Testis (tissue), 3 donors: ENCODE data around the gene LIMK2. TPM values are rescaled to one million over a fixed set of nuclear protein-coding genes. Genes with fewer than 3 reads are reported as not detected.

Experiments used
- DNase-seq: peaks from one replicate; pipeline ENCODE4 v3.0.0-alpha.2; 2019
- H3K27ac ChIP-seq, 2 donors: fragments of 200-600 bp; sonication (generic); one replicate each; pipeline ENCODE4 v1.5.1; 2019
- H3K27me3 ChIP-seq: fragments of 200-600 bp; sonication (generic); one replicate; pipeline ENCODE4 v1.5.1; 2019
- H3K36me3 ChIP-seq: fragments of 200-600 bp; sonication (generic); one replicate; pipeline ENCODE4 v1.5.1; 2017; ENCODE audit warnings: low read depth; ENCODE audit errors: missing control alignments
- H3K4me1 ChIP-seq: fragments of 200-600 bp; sonication (generic); one replicate; pipeline ENCODE4 v1.5.1; 2019
- H3K4me3 ChIP-seq, 2 donors: fragments of 200-600 bp; sonication (generic); one replicate each; pipeline ENCODE4 v1.5.1; 2017 to 2019
- H3K9me3 ChIP-seq: fragments of 200-600 bp; sonication (generic); one replicate; pipeline ENCODE4 v1.5.1; 2017
- POLR2A ChIP-seq: fragments of 450-650 bp; IDR thresholded peaks from one replicate; pipeline ENCODE4 v1.6.1; 2017; ENCODE audit warnings: antibody characterized with exemption, mild to moderate bottlenecking, moderate library complexity
- WGBS, 2 donors: methylation state at CpG; one replicate each; pipeline ENCODE4 v1.1.5; 2018; 5-methylcytosine and 5-hydroxymethylcytosine counted together
- intact Hi-C: fragments of 100-400 bp; cut with DNase I; formaldehyde crosslinking; loops from one replicate; pipeline ENCODE4 v1.15.1; 2023; ENCODE audit warnings: low total_unique reads
- polyA plus RNA-seq: library from polyadenylated mRNA; stranded (reverse); fragments of 350-450 nt; fragmentation: Illumina TruSeq; extraction: RNeasy Lipid Tissue Mini Kit (QIAGEN cat#74804); gene quantifications from one replicate; pipeline ENCODE4 v1.2.3, GENCODE V29; 2014; ENCODE audit warnings: low read depth, low replicate concordance; ENCODE audit not compliant: insufficient read depth
- total RNA-seq, 2 donors: library from RNA; depleted of rRNA; stranded (reverse); fragments of >200 nt; gene quantifications; one replicate each; pipeline ENCODE4 v1.2.3, GENCODE V29; 2016
- TF ChIP-seq, protein P1 (sequence below), 3 experiments: fragments of 450-650 bp in 2 of 3; fragments of 200-600 bp in 1 of 3; sonication (generic) in 1 of 3; IDR thresholded peaks; one replicate each; pipeline ENCODE4 v1.5.1; 2016 to 2019; ENCODE audit warnings: antibody characterized with exemption in 3 of 3, mild to moderate bottlenecking in 2 of 3, moderate library complexity in 1 of 3

LIMK2 gene
- total and polyA plus RNA-seq, 3 donors from 2014 or later = 51.7 to 101 (median 94.0) TPM

GRCh38 chr22:31295360-31295759, 83.3 kb downstream of the LIMK2 start:
- no peak for DNase-seq
- H3K36me3 ChIP-seq = no peaks in the 10 kb centered on the region
- peaks cover 31% of the 10 kb centered on the region for H3K4me1 ChIP-seq
- TF ChIP-seq, protein P1, sequence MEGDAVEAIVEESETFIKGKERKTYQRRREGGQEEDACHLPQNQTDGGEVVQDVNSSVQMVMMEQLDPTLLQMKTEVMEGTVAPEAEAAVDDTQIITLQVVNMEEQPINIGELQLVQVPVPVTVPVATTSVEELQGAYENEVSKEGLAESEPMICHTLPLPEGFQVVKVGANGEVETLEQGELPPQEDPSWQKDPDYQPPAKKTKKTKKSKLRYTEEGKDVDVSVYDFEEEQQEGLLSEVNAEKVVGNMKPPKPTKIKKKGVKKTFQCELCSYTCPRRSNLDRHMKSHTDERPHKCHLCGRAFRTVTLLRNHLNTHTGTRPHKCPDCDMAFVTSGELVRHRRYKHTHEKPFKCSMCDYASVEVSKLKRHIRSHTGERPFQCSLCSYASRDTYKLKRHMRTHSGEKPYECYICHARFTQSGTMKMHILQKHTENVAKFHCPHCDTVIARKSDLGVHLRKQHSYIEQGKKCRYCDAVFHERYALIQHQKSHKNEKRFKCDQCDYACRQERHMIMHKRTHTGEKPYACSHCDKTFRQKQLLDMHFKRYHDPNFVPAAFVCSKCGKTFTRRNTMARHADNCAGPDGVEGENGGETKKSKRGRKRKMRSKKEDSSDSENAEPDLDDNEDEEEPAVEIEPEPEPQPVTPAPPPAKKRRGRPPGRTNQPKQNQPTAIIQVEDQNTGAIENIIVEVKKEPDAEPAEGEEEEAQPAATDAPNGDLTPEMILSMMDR (IDR thresholded peaks at IDR 0.05) = no peak
- TF ChIP-seq POLR2A = no peak
- 71 to 73% methylated on average over 3 of the region's 3 CpGs for WGBS, 2 donors
- H3K27me3 ChIP-seq = no peaks in the 10 kb centered on the region
- no peak overlapping the region for H3K4me3 ChIP-seq
- H3K27ac ChIP-seq = peak overlapping the region; percentile 12 to 99
- H3K9me3 ChIP-seq = no peaks in the 10 kb centered on the region
- intact Hi-C loops = no loop called here

GRCh38 chr22:31295831-31296657, 83.9 kb downstream of the LIMK2 start:
- H3K36me3 ChIP-seq = no peaks in the 10 kb centered on the region
- 60 to 68% methylated on average over 5 of the region's 5 CpGs for WGBS, 2 donors
- intact Hi-C loops = no loop called here
- TF ChIP-seq, protein P1 (IDR thresholded peaks at IDR 0.05) = no peak
- TF ChIP-seq POLR2A = no peak
- DNase-seq = no peak
- H3K27me3 ChIP-seq = no peaks in the 10 kb centered on the region
- H3K4me3 ChIP-seq = no peak overlapping the region
- peak overlapping the region; percentile 12 to 99 for H3K27ac ChIP-seq
- no peaks in the 10 kb centered on the region for H3K9me3 ChIP-seq
- H3K4me1 ChIP-seq = peaks cover 34% of the 10 kb centered on the region

DNA sequence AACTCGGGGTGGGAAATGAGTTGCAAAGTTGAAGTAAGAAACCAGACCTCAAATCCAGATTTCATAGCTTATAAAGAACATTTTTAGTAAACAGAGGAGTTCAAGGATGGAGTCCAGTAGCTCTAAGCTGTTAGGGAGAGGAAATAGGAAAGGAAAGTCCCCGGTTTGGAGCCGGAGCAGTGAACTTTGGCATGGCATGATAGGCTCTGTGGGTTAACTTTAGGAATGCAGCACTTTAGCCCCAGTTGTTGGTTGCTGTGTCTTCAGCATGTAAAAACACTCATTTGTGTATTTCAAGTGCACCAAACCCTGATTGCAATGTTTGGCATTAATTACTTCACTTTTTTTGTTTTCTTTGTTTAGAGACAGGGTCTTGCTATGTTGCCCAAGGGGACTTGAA, 88.8 kb downstream of the LIMK2 start:
- Histone ChIP-seq H3K4me3 (no peak overlapping the region), H3K36me3 (no peaks in the 10 kb centered on the region), H3K9me3 (no peaks in the 10 kb centered on the region), H3K27ac (no peak overlapping the region), H3K27me3 (no peaks in the 10 kb centered on the region), H3K4me1 (peaks cover 18% of the 10 kb centered on the region)
- WGBS, 2 donors = 61% methylated on average over 3 of the region's 3 CpGs
- TF ChIP-seq, protein P1 (IDR thresholded peaks at IDR 0.05) = no peak
- TF ChIP-seq POLR2A = no peak
- intact Hi-C loops = no loop called here
- no peak for DNase-seq

GRCh38 chr22:31302006-31302405, 89.9 kb downstream of the LIMK2 start:
- H3K36me3 ChIP-seq = no peaks in the 10 kb centered on the region
- TF ChIP-seq, protein P1 (IDR thresholded peaks at IDR 0.05) = no peak
- TF ChIP-seq POLR2A = no peak
- no peaks in the 10 kb centered on the region for H3K9me3 ChIP-seq
- no peaks in the 10 kb centered on the region for H3K27me3 ChIP-seq
- H3K27ac ChIP-seq = no peak overlapping the region
- no peak overlapping the region for H3K4me3 ChIP-seq
- DNase-seq = no peak
- peaks cover 7% of the 10 kb centered on the region for H3K4me1 ChIP-seq
- intact Hi-C loops = no loop called here

- no peak for DNase-seq
- intact Hi-C loops = no loop called here
- H3K27me3 ChIP-seq = no peaks in the 10 kb centered on the region
- H3K27ac ChIP-seq = no peak overlapping the region
- H3K36me3 ChIP-seq = no peaks in the 10 kb centered on the region
- peaks cover 6% of the 10 kb centered on the region for H3K4me1 ChIP-seq
- H3K4me3 ChIP-seq = no peak overlapping the region
- no peaks in the 10 kb centered on the region for H3K9me3 ChIP-seq
- WGBS, 2 donors = 89 to 98% methylated on average over 3 of the region's 3 CpGs
- TF ChIP-seq, protein P1 (IDR thresholded peaks at IDR 0.05) = no peak
- TF ChIP-seq POLR2A = no peak
Measured at GRCh38 chr22:31302537-31302936, 90.4 kb downstream of the LIMK2 start.
